OCI-LY7 (cell line): ENCODE measurements around the gene CYFIP2.

Experiments used
- EZH2phosphoT487 ChIP-seq: fragments of 200-600 bp; sonication (generic); IDR thresholded peaks from 2 replicates; pipeline ENCODE4 v1.6.1; 2018; ENCODE audit warnings: low read depth, borderline replicate concordance, mild to moderate bottlenecking, mixed run types, antibody characterized with exemption, low read length, moderate library complexity, mixed read lengths
- TF ChIP-seq, protein P1 (sequence below): fragments of 200-600 bp; sonication (generic); conservative IDR thresholded peaks from 2 replicates; pipeline ENCODE4 v1.5.1; 2014; ENCODE audit warnings: mild to moderate bottlenecking, antibody characterized with exemption, low read length, moderate library complexity, mixed read lengths

- TF ChIP-seq, protein P1, sequence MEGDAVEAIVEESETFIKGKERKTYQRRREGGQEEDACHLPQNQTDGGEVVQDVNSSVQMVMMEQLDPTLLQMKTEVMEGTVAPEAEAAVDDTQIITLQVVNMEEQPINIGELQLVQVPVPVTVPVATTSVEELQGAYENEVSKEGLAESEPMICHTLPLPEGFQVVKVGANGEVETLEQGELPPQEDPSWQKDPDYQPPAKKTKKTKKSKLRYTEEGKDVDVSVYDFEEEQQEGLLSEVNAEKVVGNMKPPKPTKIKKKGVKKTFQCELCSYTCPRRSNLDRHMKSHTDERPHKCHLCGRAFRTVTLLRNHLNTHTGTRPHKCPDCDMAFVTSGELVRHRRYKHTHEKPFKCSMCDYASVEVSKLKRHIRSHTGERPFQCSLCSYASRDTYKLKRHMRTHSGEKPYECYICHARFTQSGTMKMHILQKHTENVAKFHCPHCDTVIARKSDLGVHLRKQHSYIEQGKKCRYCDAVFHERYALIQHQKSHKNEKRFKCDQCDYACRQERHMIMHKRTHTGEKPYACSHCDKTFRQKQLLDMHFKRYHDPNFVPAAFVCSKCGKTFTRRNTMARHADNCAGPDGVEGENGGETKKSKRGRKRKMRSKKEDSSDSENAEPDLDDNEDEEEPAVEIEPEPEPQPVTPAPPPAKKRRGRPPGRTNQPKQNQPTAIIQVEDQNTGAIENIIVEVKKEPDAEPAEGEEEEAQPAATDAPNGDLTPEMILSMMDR = no peak
- TF ChIP-seq EZH2phosphoT487 = no peak
Measured at GRCh38 chr5:157356576-157356975, 90.7 kb downstream of the CYFIP2 start.
